Hematopoietic multipotent progenitor cell treated with erythropoietin and hydrocortisone succinate and interleukin-3 and kit ligand, for 4 days (in vitro differentiated cells): ENCODE data around the gene CDH4.

ENCODE experiments used
- DNase-seq: peaks from one replicate; pipeline ENCODE4 v3.0.0-alpha.2; 2015

CDH4 gene

GRCh38 chr20:61502433-61502832 lies 250.4 kb downstream of the CDH4 start:
- no peak for DNase-seq

GRCh38 chr20:61503106-61503505 lies 251.0 kb downstream of the CDH4 start:
- no peak for DNase-seq

GRCh38 chr20:61505508-61505907 lies 253.4 kb downstream of the CDH4 start:
- no peak for DNase-seq

GRCh38 chr20:61507778-61508177 lies 255.7 kb downstream of the CDH4 start:
- no peak for DNase-seq

GRCh38 chr20:61508301-61509096 lies 256.4 kb downstream of the CDH4 start:
- no peak for DNase-seq

- no peak for DNase-seq
Observed at GRCh38 chr20:61510778-61511330, 258.8 kb downstream of the CDH4 start.

GRCh38 chr20:61512475-61512874 lies 260.4 kb downstream of the CDH4 start:
- DNase-seq = no peak

GRCh38 chr20:61513124-61514017 lies 261.3 kb downstream of the CDH4 start:
- DNase-seq = no peak

GRCh38 chr20:61514018-61514365 lies 261.9 kb downstream of the CDH4 start:
- no peak for DNase-seq

- no peak for DNase-seq
Observed at GRCh38 chr20:61514396-61514795, 262.3 kb downstream of the CDH4 start.

GRCh38 chr20:61514805-61515505 lies 262.9 kb downstream of the CDH4 start:
- no peak for DNase-seq

GRCh38 chr20:61515922-61516321 lies 263.9 kb downstream of the CDH4 start:
- no peak for DNase-seq

GRCh38 chr20:61516346-61517208 lies 264.5 kb downstream of the CDH4 start:
- no peak for DNase-seq

- DNase-seq = no peak
Observed at GRCh38 chr20:61517419-61517818, 265.4 kb downstream of the CDH4 start.

- no peak for DNase-seq
Observed at GRCh38 chr20:61518424-61518951, 266.4 kb downstream of the CDH4 start.

GRCh38 chr20:61519488-61519887 lies 267.4 kb downstream of the CDH4 start:
- DNase-seq = no peak

GRCh38 chr20:61520076-61520892 lies 268.2 kb downstream of the CDH4 start:
- DNase-seq = no peak

GRCh38 chr20:61520893-61521460 lies 268.9 kb downstream of the CDH4 start:
- peak; percentile 22 for DNase-seq

- peak; percentile 80 for DNase-seq
Observed at GRCh38 chr20:61521687-61522420, 269.8 kb downstream of the CDH4 start.
